Adrenal gland (tissue), 5 donors: Measurements from ENCODE around the gene MLXIPL.

ENCODE experiments used
- POLR2A ChIP-seq, 2 donors: fragments of 450-650 bp; IDR thresholded peaks; one replicate each; pipeline ENCODE4 v1.6.1; 2017; ENCODE audit warnings: antibody characterized with exemption in 2 of 2, mild to moderate bottlenecking in 2 of 2, moderate library complexity in 1 of 2
- TF ChIP-seq, protein P1 (sequence below), 6 experiments: fragments of 450-650 bp in 4 of 6; fragments of 200-600 bp in 2 of 6; sonication (generic) in 1 of 6; IDR thresholded peaks; 1 replicate in 5 of 6; 2 replicates in 1 of 6; pipeline versions ENCODE4 v1.5.1 to v1.8.0; 2016 to 2021; ENCODE audit warnings: antibody characterized with exemption in 6 of 6, mild to moderate bottlenecking in 2 of 6, moderate library complexity in 1 of 6
- donor health status: DM: no; HTN: no; CAD: no.

DNA sequence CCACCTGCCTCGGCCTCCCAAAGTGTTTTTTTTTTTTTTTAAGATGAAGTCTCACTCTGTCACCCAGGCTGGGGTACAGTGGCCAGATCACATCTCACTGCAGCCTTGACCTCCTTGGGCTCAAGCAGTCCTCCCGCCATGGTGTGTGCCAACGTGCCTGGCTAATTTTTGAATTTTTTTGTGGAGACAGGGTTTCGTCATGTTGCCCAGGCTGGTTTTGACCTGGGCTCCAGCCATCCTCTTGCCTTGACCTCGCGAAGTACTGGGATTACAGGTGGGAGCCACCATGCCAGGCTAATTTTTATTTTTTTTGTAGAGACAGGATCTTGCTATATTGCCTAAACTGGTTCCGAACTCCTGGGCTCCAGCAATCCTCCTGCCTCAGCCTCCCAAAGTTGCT is 9.0 kb upstream of the MLXIPL start:
- TF ChIP-seq, protein P1, sequence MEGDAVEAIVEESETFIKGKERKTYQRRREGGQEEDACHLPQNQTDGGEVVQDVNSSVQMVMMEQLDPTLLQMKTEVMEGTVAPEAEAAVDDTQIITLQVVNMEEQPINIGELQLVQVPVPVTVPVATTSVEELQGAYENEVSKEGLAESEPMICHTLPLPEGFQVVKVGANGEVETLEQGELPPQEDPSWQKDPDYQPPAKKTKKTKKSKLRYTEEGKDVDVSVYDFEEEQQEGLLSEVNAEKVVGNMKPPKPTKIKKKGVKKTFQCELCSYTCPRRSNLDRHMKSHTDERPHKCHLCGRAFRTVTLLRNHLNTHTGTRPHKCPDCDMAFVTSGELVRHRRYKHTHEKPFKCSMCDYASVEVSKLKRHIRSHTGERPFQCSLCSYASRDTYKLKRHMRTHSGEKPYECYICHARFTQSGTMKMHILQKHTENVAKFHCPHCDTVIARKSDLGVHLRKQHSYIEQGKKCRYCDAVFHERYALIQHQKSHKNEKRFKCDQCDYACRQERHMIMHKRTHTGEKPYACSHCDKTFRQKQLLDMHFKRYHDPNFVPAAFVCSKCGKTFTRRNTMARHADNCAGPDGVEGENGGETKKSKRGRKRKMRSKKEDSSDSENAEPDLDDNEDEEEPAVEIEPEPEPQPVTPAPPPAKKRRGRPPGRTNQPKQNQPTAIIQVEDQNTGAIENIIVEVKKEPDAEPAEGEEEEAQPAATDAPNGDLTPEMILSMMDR (IDR thresholded peaks at IDR 0.05): no peak
- TF ChIP-seq POLR2A (IDR thresholded peaks at IDR 0.05): no peak
